Body of pancreas (tissue), 4 donors: ENCODE measurements around the gene SOX5. TPM values are rescaled to one million over a fixed set of nuclear protein-coding genes. Genes with fewer than 3 reads are reported as not detected.

Source experiments
- ATAC-seq: fragments of 150-250 bp; one replicate; pipeline ENCODE4 v1.9.1; 2016
- DNase-seq, 4 donors: peaks; one replicate each; pipeline ENCODE4 v3.0.0-alpha.2; 2019
- H3K27ac ChIP-seq, 4 donors: fragments of 200-600 bp; sonication (generic); 1 replicate in 3 of 4; 2 replicates in 1 of 4; pipeline versions ENCODE4 v1.5.1 to v1.6.1; 2016 to 2019; ENCODE audit warnings: mild to moderate bottlenecking in 1 of 4, mixed read lengths in 1 of 4, moderate library complexity in 1 of 4
- H3K27me3 ChIP-seq, 2 donors: fragments of 200-600 bp; sonication (generic); one replicate each; pipeline ENCODE4 v1.6.0; 2016; ENCODE audit warnings: mild to moderate bottlenecking in 1 of 2
- H3K36me3 ChIP-seq, 2 donors: fragments of 200-600 bp; sonication (generic); replicated peaks in 1 of 2; 2 replicates each; pipeline ENCODE4 v1.5.1; 2016; ENCODE audit warnings: low read depth in 2 of 2; ENCODE audit not compliant: insufficient read depth in 1 of 2
- H3K4me1 ChIP-seq: fragments of 200-600 bp; sonication (generic); one replicate; pipeline ENCODE4 v1.6.0; 2016
- H3K4me3 ChIP-seq, 2 donors: fragments of 200-600 bp; sonication (generic); 1 replicate in 1 of 2; 2 replicates in 1 of 2; pipeline ENCODE4 v1.5.1; 2016 to 2019
- H3K9me3 ChIP-seq, 3 donors: fragments of 200-600 bp; sonication (generic); 1 replicate in 2 of 3; 2 replicates in 1 of 3; pipeline ENCODE4 v1.5.1; 2016
- POLR2A ChIP-seq, 3 donors: fragments of 450-650 bp; IDR thresholded peaks; one replicate each; pipeline ENCODE4 v1.6.1; 2016; ENCODE audit warnings: antibody characterized with exemption in 3 of 3, mild to moderate bottlenecking in 2 of 3
- WGBS, 2 donors: methylation state at CpG; one replicate each; pipeline ENCODE4 v1.1.5; 2017; 5-methylcytosine and 5-hydroxymethylcytosine counted together
- intact Hi-C: fragments of 100-400 bp; cut with DNase I; formaldehyde crosslinking; loops from one replicate; pipeline ENCODE4 v1.15.1; 2023
- total RNA-seq, 2 donors: library from RNA; depleted of rRNA; stranded (reverse); fragments of >200 nt; gene quantifications; one replicate each; pipeline ENCODE4 v1.1.0, GENCODE V29; 2016
- TF ChIP-seq, protein P1 (sequence below), 7 experiments: fragments of 450-650 bp in 4 of 7; fragments of 200-600 bp in 3 of 7; sonication (generic) in 3 of 7; IDR thresholded peaks; one replicate each; pipeline ENCODE4 v1.5.1; 2016 to 2019; ENCODE audit warnings: antibody characterized with exemption in 7 of 7

Gene SOX5
- total RNA-seq, 2 donors from 2014 or later = 3.0 to 10.4 TPM

DNA sequence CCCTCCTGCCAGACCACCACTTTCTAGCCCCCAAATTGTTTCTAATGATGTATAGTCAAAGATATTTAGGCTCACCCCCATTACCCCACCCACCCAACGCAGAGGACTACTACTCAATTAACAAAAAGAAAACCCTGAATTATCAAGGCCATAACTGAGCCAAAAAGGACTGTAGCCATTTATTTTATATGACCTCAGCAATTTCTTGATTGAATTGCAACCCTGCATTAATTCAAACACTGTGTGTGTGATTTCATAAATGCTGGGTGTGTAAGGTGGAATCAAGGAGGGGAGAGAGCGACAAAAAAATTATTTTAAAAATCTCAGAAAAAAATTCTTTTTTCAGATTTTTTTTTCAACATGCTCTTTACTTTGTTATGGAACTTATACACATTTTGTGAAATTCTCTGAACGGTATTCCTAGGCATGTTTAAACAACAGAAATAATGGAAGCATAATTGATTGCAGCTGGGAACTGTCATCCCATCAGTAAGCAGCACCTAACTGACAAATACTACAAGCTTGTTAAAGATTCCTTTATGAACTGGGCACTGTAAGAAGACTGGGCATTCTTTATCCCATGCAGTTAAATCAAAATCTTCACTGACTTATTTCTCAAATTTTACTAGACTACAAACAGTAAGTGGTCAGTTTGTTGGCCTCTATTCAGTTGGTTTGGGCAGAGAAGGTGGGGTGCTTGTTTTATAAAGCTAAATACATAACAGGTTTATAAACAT lies 179.1 kb downstream of the SOX5 start:
- Histone ChIP-seq H3K4me1 (no peaks in the 10 kb centered on the region), H3K9me3 (no peaks in the 10 kb centered on the region), H3K36me3 (no peaks in the 10 kb centered on the region), H3K27me3 (no peaks in the 10 kb centered on the region), H3K4me3 (no peak overlapping the region), H3K27ac (no peak overlapping the region)
- DNase-seq = no peak
- ATAC-seq = no peak
- intact Hi-C loops = no loop called here
- TF ChIP-seq, protein P1, sequence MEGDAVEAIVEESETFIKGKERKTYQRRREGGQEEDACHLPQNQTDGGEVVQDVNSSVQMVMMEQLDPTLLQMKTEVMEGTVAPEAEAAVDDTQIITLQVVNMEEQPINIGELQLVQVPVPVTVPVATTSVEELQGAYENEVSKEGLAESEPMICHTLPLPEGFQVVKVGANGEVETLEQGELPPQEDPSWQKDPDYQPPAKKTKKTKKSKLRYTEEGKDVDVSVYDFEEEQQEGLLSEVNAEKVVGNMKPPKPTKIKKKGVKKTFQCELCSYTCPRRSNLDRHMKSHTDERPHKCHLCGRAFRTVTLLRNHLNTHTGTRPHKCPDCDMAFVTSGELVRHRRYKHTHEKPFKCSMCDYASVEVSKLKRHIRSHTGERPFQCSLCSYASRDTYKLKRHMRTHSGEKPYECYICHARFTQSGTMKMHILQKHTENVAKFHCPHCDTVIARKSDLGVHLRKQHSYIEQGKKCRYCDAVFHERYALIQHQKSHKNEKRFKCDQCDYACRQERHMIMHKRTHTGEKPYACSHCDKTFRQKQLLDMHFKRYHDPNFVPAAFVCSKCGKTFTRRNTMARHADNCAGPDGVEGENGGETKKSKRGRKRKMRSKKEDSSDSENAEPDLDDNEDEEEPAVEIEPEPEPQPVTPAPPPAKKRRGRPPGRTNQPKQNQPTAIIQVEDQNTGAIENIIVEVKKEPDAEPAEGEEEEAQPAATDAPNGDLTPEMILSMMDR (IDR thresholded peaks at IDR 0.05) = no peak
- no peak for TF ChIP-seq POLR2A (IDR thresholded peaks at IDR 0.05)
- 72 to 76% methylated on average over 3 of the region's 3 CpGs for WGBS, 2 donors

- no peaks in the 10 kb centered on the region for H3K4me1 ChIP-seq
- no peak overlapping the region for H3K4me3 ChIP-seq
- H3K9me3 ChIP-seq = no peaks in the 10 kb centered on the region
- no peaks in the 10 kb centered on the region for H3K27me3 ChIP-seq
- TF ChIP-seq, protein P1 (IDR thresholded peaks at IDR 0.05) = no peak
- no peak for TF ChIP-seq POLR2A (IDR thresholded peaks at IDR 0.05)
- ATAC-seq (no peak), DNase-seq (no peak)
- WGBS, 2 donors = 81 to 83% methylated on average over 2 of the region's 2 CpGs
- H3K36me3 ChIP-seq = no peaks in the 10 kb centered on the region
- intact Hi-C loops = no loop called here
- no peak overlapping the region for H3K27ac ChIP-seq
Measured at GRCh38 chr12:23767834-23768233, 181.6 kb downstream of the SOX5 start.

GRCh38 chr12:23763724-23764123 lies 185.7 kb downstream of the SOX5 start:
- DNase-seq (no peak), ATAC-seq (no peak)
- 87 to 90% methylated on average over 1 of the region's 1 CpG for WGBS, 2 donors
- H3K9me3 ChIP-seq = no peaks in the 10 kb centered on the region
- H3K36me3 ChIP-seq = no peaks in the 10 kb centered on the region
- intact Hi-C loops = no loop called here
- no peaks in the 10 kb centered on the region for H3K27me3 ChIP-seq
- H3K27ac ChIP-seq = no peak overlapping the region
- TF ChIP-seq, protein P1 (IDR thresholded peaks at IDR 0.05) = no peak
- TF ChIP-seq POLR2A (IDR thresholded peaks at IDR 0.05) = no peak
- H3K4me3 ChIP-seq = no peak overlapping the region
- no peaks in the 10 kb centered on the region for H3K4me1 ChIP-seq

DNA sequence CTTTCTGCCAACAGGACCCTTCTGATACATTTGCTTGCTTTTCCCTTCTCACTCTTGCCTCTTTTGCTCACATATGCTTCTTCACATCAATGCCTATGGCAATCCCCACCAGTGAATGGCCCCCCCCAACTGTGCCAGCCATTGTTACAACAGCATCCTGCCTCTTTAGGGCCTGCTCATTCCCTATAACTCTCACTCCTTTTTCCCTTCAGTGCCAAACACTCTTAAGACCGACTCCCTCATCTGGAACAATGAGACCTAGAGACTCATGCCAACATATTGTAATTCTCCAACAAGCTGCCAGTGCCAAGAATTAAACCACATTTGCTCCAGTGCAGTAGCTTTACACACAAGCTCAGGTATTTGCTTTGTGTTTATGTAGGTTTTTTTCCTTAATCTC lies 189.0 kb downstream of the SOX5 start:
- intact Hi-C loops = no loop called here
- no peaks in the 10 kb centered on the region for H3K27me3 ChIP-seq
- WGBS, 2 donors = 32 to 33% methylated on average over 1 of the region's 1 CpG

More for the DNA sequence above, 189.0 kb downstream of the SOX5 start:
- no peaks in the 10 kb centered on the region for H3K9me3 ChIP-seq
- no peaks in the 10 kb centered on the region for H3K36me3 ChIP-seq
- no peak overlapping the region for H3K4me3 ChIP-seq
- H3K27ac ChIP-seq = no peak overlapping the region
- ATAC-seq = no peak
- no peak for TF ChIP-seq POLR2A (IDR thresholded peaks at IDR 0.05)
- TF ChIP-seq, protein P1 (IDR thresholded peaks at IDR 0.05) = no peak
- no peak for DNase-seq
- no peaks in the 10 kb centered on the region for H3K4me1 ChIP-seq
